Type B pancreatic cell (in vitro differentiated cells): ENCODE results near the gene CDC25A. TPM values are rescaled to one million over a fixed set of nuclear protein-coding genes. Genes with fewer than 3 reads are reported as not detected.
"Not testable (repeated sequence)": the region's sequence is repeated elsewhere in the genome, so short reads cannot be mapped to it uniquely, and the experiment has no call there.

Experiments used
- DNase-seq: peaks from one replicate; pipeline ENCODE4 v3.0.0; 2021; ENCODE audit warnings: mixed read lengths; ENCODE audit not compliant: unreplicated experiment; ENCODE audit errors: extremely low spot score
- H3K27ac Mint-ChIP-seq: 2 replicates; pipeline ENCODE4 v1.8.0; 2021; ENCODE audit warnings: mild to moderate bottlenecking, mixed read lengths
- H3K27me3 Mint-ChIP-seq: 2 replicates; pipeline ENCODE4 v1.8.0; 2021; ENCODE audit warnings: mixed read lengths
- H3K36me3 Mint-ChIP-seq: 2 replicates; pipeline ENCODE4 v1.8.0; 2021; ENCODE audit warnings: mixed read lengths
- H3K4me1 Mint-ChIP-seq: one replicate; pipeline ENCODE4 v1.8.0; 2021; ENCODE audit warnings: mixed read lengths; ENCODE audit not compliant: unreplicated experiment
- H3K4me3 Mint-ChIP-seq: 2 replicates; pipeline ENCODE4 v1.8.0; 2021; ENCODE audit warnings: mild to moderate bottlenecking, mixed read lengths
- H3K9me3 Mint-ChIP-seq: 2 replicates; pipeline ENCODE4 v1.8.0; 2021; ENCODE audit warnings: mixed read lengths
- CTCF ChIP-seq: fragments of 200-600 bp; sonication (generic); conservative IDR thresholded peaks from 2 replicates; pipeline ENCODE4 v1.5.0; 2021; ENCODE audit warnings: antibody characterized with exemption, mild to moderate bottlenecking
- microRNA-seq: library from miRNA; unstranded; fragments of <30 nt; microRNA quantifications from one replicate; pipeline ENCODE4, GENCODE V29; 2020
- total RNA-seq: library from RNA; stranded (reverse); gene quantifications from 2 replicates; pipeline ENCODE4 v1.2.1, GENCODE V29; 2021; ENCODE audit warnings: low replicate concordance

The CDC25A gene
- total RNA-seq, 1 donor from 2014 or later = 28.0 TPM

- H3K4me1 Mint-ChIP-seq = peaks cover 14% of the 10 kb centered on the region
- no peak for TF ChIP-seq CTCF
- H3K4me3 Mint-ChIP-seq = no peak overlapping the region
- DNase-seq = no peak
- no peak overlapping the region for H3K27ac Mint-ChIP-seq
- no peaks in the 10 kb centered on the region for H3K36me3 Mint-ChIP-seq
- H3K9me3 Mint-ChIP-seq = no peaks in the 10 kb centered on the region
- no peaks in the 10 kb centered on the region for H3K27me3 Mint-ChIP-seq
These were observed 75.4 kb downstream of the CDC25A start for GRCh38 chr3:48112813-48113212.

GRCh38 chr3:48112108-48112791 is 76.0 kb downstream of the CDC25A start:
- DNase-seq, H3K27me3 Mint-ChIP-seq, H3K36me3 Mint-ChIP-seq, H3K4me3 Mint-ChIP-seq, H3K27ac Mint-ChIP-seq, H3K9me3 Mint-ChIP-seq: not testable (repeated sequence)
- peaks cover 14% of the 10 kb centered on the region for H3K4me1 Mint-ChIP-seq

- no peak overlapping the region for H3K27ac Mint-ChIP-seq
- no peaks in the 10 kb centered on the region for H3K27me3 Mint-ChIP-seq
- H3K4me1 Mint-ChIP-seq = peaks cover 9% of the 10 kb centered on the region
- H3K36me3 Mint-ChIP-seq = no peaks in the 10 kb centered on the region
- no peak for TF ChIP-seq CTCF
- H3K4me3 Mint-ChIP-seq = no peak overlapping the region
- H3K9me3 Mint-ChIP-seq = no peaks in the 10 kb centered on the region
- DNase-seq = no peak
These were observed 77.8 kb downstream of the CDC25A start for GRCh38 chr3:48110463-48110862.

- no peaks in the 10 kb centered on the region for H3K4me1 Mint-ChIP-seq
- H3K4me3 Mint-ChIP-seq = no peak overlapping the region
- H3K36me3 Mint-ChIP-seq = no peaks in the 10 kb centered on the region
- H3K27me3 Mint-ChIP-seq = no peaks in the 10 kb centered on the region
- DNase-seq = no peak
- H3K9me3 Mint-ChIP-seq = no peaks in the 10 kb centered on the region
- TF ChIP-seq CTCF = no peak
- H3K27ac Mint-ChIP-seq = no peak overlapping the region
These were observed 81.0 kb downstream of the CDC25A start for GRCh38 chr3:48107227-48107626.

Small RNA genes lying within 50 kb of the gene (microRNA-seq; reads per million reads assigned to microRNA genes)
- gene MIR4443 = 6.9 reads per million, percentile 26 among the genes with 10 or more reads in this experiment

Other genes with a start within 250 kb of the CDC25A start
- 96.8 and 120 TPM in 2 replicates for gene MAP4, start 172.0 kb downstream of the CDC25A start, total RNA-seq
- gene CAMP, start 35.1 kb upstream of the CDC25A start, total RNA-seq = not detected in 2 replicates
- gene ZNF589, start 52.7 kb upstream of the CDC25A start, total RNA-seq = 15.9 and 19.5 TPM in 2 replicates
- 30.8 and 33.8 TPM in 2 replicates for gene NME6, start 113.0 kb upstream of the CDC25A start, total RNA-seq
- gene SPINK8, start 145.2 kb upstream of the CDC25A start, total RNA-seq = 1.5 TPM in 1 of 2 replicates, not detected in the other
- not detected in 2 replicates for gene FBXW12, start 183.8 kb upstream of the CDC25A start, total RNA-seq
- 212 and 367 TPM in 2 replicates for gene PLXNB1, start 241.7 kb upstream of the CDC25A start, total RNA-seq